ENCODE measurements around the gene ROBO4.

The ROBO4 gene

DNA sequence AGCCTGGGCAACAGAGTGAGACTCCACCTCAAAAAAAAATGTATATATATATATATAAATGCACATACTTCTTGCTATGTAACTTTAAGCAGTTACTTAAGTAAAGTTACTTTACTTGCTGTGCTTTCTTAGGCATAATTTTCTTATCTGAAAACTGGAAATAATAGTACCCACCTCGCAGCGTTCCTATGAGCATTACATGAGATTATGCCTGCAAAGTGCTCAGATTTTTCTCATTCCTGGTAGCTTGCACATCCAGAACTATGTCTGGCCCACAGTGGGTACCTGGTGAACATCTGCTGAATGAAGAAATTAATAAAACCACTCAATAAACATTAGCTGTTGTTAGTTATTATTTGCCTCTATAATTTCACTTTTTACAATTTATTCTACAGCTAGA is 38.5 kb downstream of the ROBO4 start:
- no peaks in the 10 kb centered on the region for H3K9me3 ChIP-seq (ENCODE audit: control extremely low read depth in 1 of 5, control insufficient read depth in 4 of 5, insufficient read depth in 2 of 5, low read depth in 1 of 5, low read length in 4 of 5)
- no peak overlapping the region for H3K4me3 ChIP-seq (ENCODE audit: control insufficient read depth in 1 of 7, extremely low read depth in 1 of 7, insufficient read depth in 4 of 7, low read depth in 2 of 7, low read length in 6 of 7)
- CTCF ChIA-PET = interaction anchor here (1.3 to 2.5 kb wide), 3 partner anchors 11 to 22 kb away, joined by 3 to 9 read pairs (median 8); no protein-coding TSS in a partner anchor
- H3K36me3 ChIP-seq (ENCODE audit: control insufficient read depth in 4 of 4, insufficient read depth in 4 of 4, low read length in 3 of 4) = no peaks in the 10 kb centered on the region
- 92% methylated on average over 2 of the region's 2 CpGs for WGBS (ENCODE audit: insufficient coverage)
- POLR2A ChIA-PET = no interaction called here
- no peak for DNase-seq
- peaks cover 18 to 68% (median 32%) of the 10 kb centered on the region in 5 experiments for H3K27me3 ChIP-seq (replicated peaks in 2 of 5; ENCODE audit: control insufficient read depth in 4 of 5, insufficient read depth in 5 of 5, low read length in 4 of 5)
- H3K27ac ChIP-seq (ENCODE audit: insufficient read depth in 1 of 2, low read depth in 1 of 2, low read length in 2 of 2, poor library complexity in 1 of 2, severe bottlenecking in 2 of 2) = no peak overlapping the region
- H3K4me1 ChIP-seq (ENCODE audit: control extremely low read depth in 1 of 4, control insufficient read depth in 4 of 4, insufficient read depth in 4 of 4, low read length in 3 of 4) = peaks cover 0 to 4% (median 1%) of the 10 kb centered on the region in 4 experiments

DNA sequence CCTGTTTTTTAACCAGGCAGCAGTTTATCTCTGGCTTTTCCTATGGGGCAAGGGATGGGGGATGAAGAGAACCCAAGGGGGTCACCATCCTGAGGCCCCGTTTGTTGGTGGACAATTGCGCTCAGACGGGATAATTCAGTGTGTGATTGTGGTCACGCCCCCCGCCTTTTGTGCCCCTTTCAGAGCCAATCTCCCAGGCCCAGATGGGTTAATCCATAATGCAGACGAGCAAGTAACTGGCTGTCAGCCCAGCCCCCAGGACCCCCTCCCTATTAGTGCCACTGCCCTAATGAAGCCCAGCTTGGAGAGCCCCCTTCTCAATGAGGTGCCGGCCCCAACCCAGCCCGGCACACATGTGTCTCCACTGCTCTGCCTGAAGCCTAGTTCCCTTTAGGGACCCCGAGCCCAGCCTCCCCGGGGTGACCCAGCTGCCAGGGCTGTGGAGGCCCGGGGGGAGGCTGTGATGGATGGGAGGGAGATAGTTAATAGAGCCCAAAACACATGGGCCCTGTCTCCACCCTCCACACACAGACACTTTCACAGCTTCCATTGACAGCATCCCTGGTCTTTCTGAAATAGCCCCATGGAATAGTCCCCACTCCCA is 51.5 kb downstream of the ROBO4 start:
- CTCF ChIA-PET = interaction anchor here (1.4 to 2.6 kb wide), 5 partner anchors 8 to 177 kb away, joined by 4 to 10 read pairs (median 5); partner anchors contain the start of gene ROBO3
- POLR2A ChIA-PET = no interaction called here
- peaks cover 0 to 4% (median 0%) of the 10 kb centered on the region in 5 experiments for H3K9me3 ChIP-seq (ENCODE audit: control extremely low read depth in 1 of 5, control insufficient read depth in 4 of 5, insufficient read depth in 2 of 5, low read depth in 1 of 5, low read length in 4 of 5)
- no peaks in the 10 kb centered on the region for H3K36me3 ChIP-seq (ENCODE audit: control insufficient read depth in 4 of 4, insufficient read depth in 4 of 4, low read length in 3 of 4)
- peaks cover 36 to 100% (median 72%) of the 10 kb centered on the region in 5 experiments for H3K27me3 ChIP-seq (replicated peaks in 2 of 5; ENCODE audit: control insufficient read depth in 4 of 5, insufficient read depth in 5 of 5, low read length in 4 of 5)
- no peak for DNase-seq
- H3K27ac ChIP-seq (ENCODE audit: insufficient read depth in 1 of 2, low read depth in 1 of 2, low read length in 2 of 2, poor library complexity in 1 of 2, severe bottlenecking in 2 of 2) = no peak overlapping the region
- WGBS (ENCODE audit: insufficient coverage) = 25% methylated on average over 6 of the region's 11 CpGs
- peaks cover 0 to 10% (median 5%) of the 10 kb centered on the region in 4 experiments for H3K4me1 ChIP-seq (ENCODE audit: control extremely low read depth in 1 of 4, control insufficient read depth in 4 of 4, insufficient read depth in 4 of 4, low read length in 3 of 4)
- no peak overlapping the region for H3K4me3 ChIP-seq (ENCODE audit: control insufficient read depth in 1 of 7, extremely low read depth in 1 of 7, insufficient read depth in 4 of 7, low read depth in 2 of 7, low read length in 6 of 7)

DNA sequence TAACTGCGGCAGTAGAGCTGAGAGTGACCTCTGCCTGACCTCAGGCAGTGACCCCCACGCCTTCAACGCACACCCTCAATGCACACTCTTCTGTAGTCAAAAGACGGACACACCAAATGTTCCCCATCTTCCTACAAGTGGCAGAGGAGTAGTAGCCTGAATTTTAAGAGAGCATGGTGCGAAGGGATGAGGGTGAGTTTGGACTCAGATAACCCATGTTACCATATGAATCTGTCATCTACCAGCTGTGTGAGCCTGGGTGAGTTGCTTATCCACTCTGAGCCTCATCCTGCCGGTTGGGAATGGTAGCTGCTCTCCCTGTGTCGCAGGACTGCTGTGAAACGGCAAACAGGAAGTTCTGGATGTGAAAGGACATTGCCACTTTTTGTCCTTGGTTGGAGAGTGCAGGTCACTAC is 53.0 kb downstream of the ROBO4 start:
- peaks cover 0 to 15% (median 9%) of the 10 kb centered on the region in 4 experiments for H3K4me1 ChIP-seq (ENCODE audit: control extremely low read depth in 1 of 4, control insufficient read depth in 4 of 4, insufficient read depth in 4 of 4, low read length in 3 of 4)
- no peaks in the 10 kb centered on the region for H3K36me3 ChIP-seq (ENCODE audit: control insufficient read depth in 4 of 4, insufficient read depth in 4 of 4, low read length in 3 of 4)
- H3K27ac ChIP-seq (ENCODE audit: insufficient read depth in 1 of 2, low read depth in 1 of 2, low read length in 2 of 2, poor library complexity in 1 of 2, severe bottlenecking in 2 of 2) = no peak overlapping the region
- H3K9me3 ChIP-seq (ENCODE audit: control extremely low read depth in 1 of 5, control insufficient read depth in 4 of 5, insufficient read depth in 2 of 5, low read depth in 1 of 5, low read length in 4 of 5) = no peaks in the 10 kb centered on the region
- peaks cover 43 to 100% (median 73%) of the 10 kb centered on the region in 5 experiments for H3K27me3 ChIP-seq (replicated peaks in 2 of 5; ENCODE audit: control insufficient read depth in 4 of 5, insufficient read depth in 5 of 5, low read length in 4 of 5)
- DNase-seq = no peak
- 3% methylated on average over 4 of the region's 8 CpGs for WGBS (ENCODE audit: insufficient coverage)
- ChIA-PET CTCF (interaction anchor here (1.1 to 2.0 kb wide), 4 partner anchors 16 to 176 kb away, joined by 3 to 15 read pairs (median 4); partner anchors contain the start of gene ROBO3), POLR2A (no interaction called here)
- no peak overlapping the region for H3K4me3 ChIP-seq (ENCODE audit: control insufficient read depth in 1 of 7, extremely low read depth in 1 of 7, insufficient read depth in 4 of 7, low read depth in 2 of 7, low read length in 6 of 7)

DNA sequence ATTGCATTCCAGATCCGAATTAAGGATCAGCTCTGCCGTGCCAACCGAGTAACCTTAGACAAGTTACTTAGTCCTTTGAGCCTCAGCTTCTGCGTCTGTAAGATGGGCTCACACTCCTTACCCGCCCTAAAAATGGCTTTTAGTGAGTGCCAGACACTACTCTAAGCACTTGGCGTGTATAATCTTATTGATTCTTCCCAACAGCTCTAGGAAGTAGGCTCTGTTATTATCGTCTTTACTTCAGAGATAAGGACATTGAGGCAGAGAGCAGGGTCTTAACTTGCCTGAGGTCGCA is 54.1 kb downstream of the ROBO4 start:
- Histone ChIP-seq H3K4me3 (ENCODE audit: control insufficient read depth in 1 of 7, extremely low read depth in 1 of 7, insufficient read depth in 4 of 7, low read depth in 2 of 7, low read length in 6 of 7) (no peak overlapping the region), H3K9me3 (ENCODE audit: control extremely low read depth in 1 of 5, control insufficient read depth in 4 of 5, insufficient read depth in 2 of 5, low read depth in 1 of 5, low read length in 4 of 5) (no peaks in the 10 kb centered on the region), H3K36me3 (ENCODE audit: control insufficient read depth in 4 of 4, insufficient read depth in 4 of 4, low read length in 3 of 4) (no peaks in the 10 kb centered on the region), H3K27ac (ENCODE audit: insufficient read depth in 1 of 2, low read depth in 1 of 2, low read length in 2 of 2, poor library complexity in 1 of 2, severe bottlenecking in 2 of 2) (no peak overlapping the region), H3K4me1 (ENCODE audit: control extremely low read depth in 1 of 4, control insufficient read depth in 4 of 4, insufficient read depth in 4 of 4, low read length in 3 of 4) (peaks cover 0 to 24% (median 18%) of the 10 kb centered on the region in 4 experiments), H3K27me3 (replicated peaks in 2 of 5; ENCODE audit: control insufficient read depth in 4 of 5, insufficient read depth in 5 of 5, low read length in 4 of 5) (peaks cover 42 to 100% (median 70%) of the 10 kb centered on the region in 5 experiments)
- ChIA-PET CTCF (interaction anchor here (0.7 to 2.0 kb wide), 5 partner anchors 11 to 279 kb away, joined by 3 to 15 read pairs (median 4); partner anchors contain the start of gene ROBO3), POLR2A (no interaction called here)
- no peak for DNase-seq
- 10% methylated on average over 8 of the region's 8 CpGs for WGBS (ENCODE audit: insufficient coverage)

DNA sequence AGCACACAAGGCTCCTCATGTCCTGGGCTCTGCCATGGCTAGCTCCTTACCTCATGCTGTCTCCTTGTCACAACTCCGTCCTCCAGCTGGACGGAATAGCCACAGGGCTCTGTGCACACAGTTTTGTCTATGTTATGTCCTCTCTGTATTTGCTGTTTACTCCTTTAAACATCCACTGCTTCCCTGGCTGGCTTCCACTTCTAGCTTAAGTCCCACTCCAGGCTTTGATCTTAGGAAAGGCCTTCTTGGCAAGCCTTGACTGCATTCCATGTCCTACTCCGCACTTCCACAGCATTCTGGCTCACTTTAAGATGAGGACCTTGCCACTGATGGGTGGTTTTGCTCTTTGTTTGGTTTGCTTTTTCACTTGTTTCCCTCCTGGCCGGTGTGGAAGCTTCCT is 55.4 kb downstream of the ROBO4 start:
- CTCF ChIA-PET = interaction anchor here (1.2 kb wide), 1 partner anchor 171 kb away, joined by 4 read pairs; no protein-coding TSS in a partner anchor
- 63% methylated on average over 3 of the region's 4 CpGs for WGBS (ENCODE audit: insufficient coverage)
- peaks cover 41 to 98% (median 67%) of the 10 kb centered on the region in 5 experiments for H3K27me3 ChIP-seq (replicated peaks in 2 of 5; ENCODE audit: control insufficient read depth in 4 of 5, insufficient read depth in 5 of 5, low read length in 4 of 5)

DNA sequence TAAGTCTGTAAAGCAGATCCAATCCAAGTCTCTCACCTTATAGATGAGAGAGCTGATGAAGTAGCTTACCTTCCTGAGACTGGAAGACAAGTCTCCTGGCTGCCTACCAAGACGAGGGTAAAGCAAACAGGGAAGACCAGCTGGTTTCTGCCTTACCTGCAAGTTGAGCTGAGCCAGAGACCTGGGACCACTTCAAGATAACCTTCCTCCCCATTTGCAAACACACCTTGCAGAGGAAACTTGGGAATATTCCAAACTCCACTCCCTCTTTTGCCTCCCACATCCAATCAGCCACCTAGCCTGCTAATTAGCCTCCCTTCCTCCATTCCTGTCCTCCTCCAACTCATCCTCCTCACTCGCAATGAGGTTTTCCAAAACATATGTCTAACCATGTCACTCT is 55.8 kb downstream of the ROBO4 start:
- DNase-seq = no peak
- no peaks in the 10 kb centered on the region for H3K9me3 ChIP-seq (ENCODE audit: control extremely low read depth in 1 of 5, control insufficient read depth in 4 of 5, insufficient read depth in 2 of 5, low read depth in 1 of 5, low read length in 4 of 5)
- no peak overlapping the region for H3K27ac ChIP-seq (ENCODE audit: insufficient read depth in 1 of 2, low read depth in 1 of 2, low read length in 2 of 2, poor library complexity in 1 of 2, severe bottlenecking in 2 of 2)
- H3K36me3 ChIP-seq (ENCODE audit: control insufficient read depth in 4 of 4, insufficient read depth in 4 of 4, low read length in 3 of 4) = no peaks in the 10 kb centered on the region
- no peak overlapping the region for H3K4me3 ChIP-seq (ENCODE audit: control insufficient read depth in 1 of 7, extremely low read depth in 1 of 7, insufficient read depth in 4 of 7, low read depth in 2 of 7, low read length in 6 of 7)
- CTCF ChIA-PET = no interaction called here
- peaks cover 0 to 25% (median 20%) of the 10 kb centered on the region in 4 experiments for H3K4me1 ChIP-seq (ENCODE audit: control extremely low read depth in 1 of 4, control insufficient read depth in 4 of 4, insufficient read depth in 4 of 4, low read length in 3 of 4)
- POLR2A ChIA-PET = no interaction called here
- peaks cover 41 to 93% (median 64%) of the 10 kb centered on the region in 5 experiments for H3K27me3 ChIP-seq (replicated peaks in 2 of 5; ENCODE audit: control insufficient read depth in 4 of 5, insufficient read depth in 5 of 5, low read length in 4 of 5)
- WGBS (ENCODE audit: insufficient coverage) = 35% methylated on average over 2 of the region's 2 CpGs

More for the DNA sequence above, 55.4 kb downstream of the ROBO4 start:
- H3K4me1 ChIP-seq (ENCODE audit: control extremely low read depth in 1 of 4, control insufficient read depth in 4 of 4, insufficient read depth in 4 of 4, low read length in 3 of 4) = peaks cover 0 to 24% (median 18%) of the 10 kb centered on the region in 4 experiments
- POLR2A ChIA-PET = no interaction called here
- no peak overlapping the region for H3K4me3 ChIP-seq (ENCODE audit: control insufficient read depth in 1 of 7, extremely low read depth in 1 of 7, insufficient read depth in 4 of 7, low read depth in 2 of 7, low read length in 6 of 7)
- no peaks in the 10 kb centered on the region for H3K9me3 ChIP-seq (ENCODE audit: control extremely low read depth in 1 of 5, control insufficient read depth in 4 of 5, insufficient read depth in 2 of 5, low read depth in 1 of 5, low read length in 4 of 5)
- H3K27ac ChIP-seq (ENCODE audit: insufficient read depth in 1 of 2, low read depth in 1 of 2, low read length in 2 of 2, poor library complexity in 1 of 2, severe bottlenecking in 2 of 2) = no peak overlapping the region
- no peaks in the 10 kb centered on the region for H3K36me3 ChIP-seq (ENCODE audit: control insufficient read depth in 4 of 4, insufficient read depth in 4 of 4, low read length in 3 of 4)
- no peak for DNase-seq

DNA sequence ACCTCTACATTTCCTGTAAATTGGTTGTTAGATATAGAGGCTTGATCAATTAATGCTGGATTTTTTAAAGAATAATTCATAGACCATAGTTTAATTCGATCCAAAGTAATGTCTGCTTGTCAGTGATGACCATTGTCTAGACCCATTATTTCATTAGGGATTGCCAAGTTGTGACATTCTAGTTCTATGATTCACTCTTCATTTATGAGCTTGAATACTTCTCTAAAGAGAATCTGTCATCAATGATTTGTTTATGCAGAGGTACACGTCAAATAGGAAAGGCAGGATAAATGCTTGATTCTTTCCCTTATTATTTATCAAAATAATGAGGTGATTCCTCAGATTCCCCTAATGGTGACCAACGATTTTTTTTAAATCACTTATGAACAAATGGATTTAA is 56.5 kb downstream of the ROBO4 start:
- WGBS (ENCODE audit: insufficient coverage) = no CpG with 5 or more reads among the region's 3 CpGs
- DNase-seq = no peak
- ChIA-PET POLR2A (no interaction called here), CTCF (no interaction called here)
- Histone ChIP-seq H3K9me3 (ENCODE audit: control extremely low read depth in 1 of 5, control insufficient read depth in 4 of 5, insufficient read depth in 2 of 5, low read depth in 1 of 5, low read length in 4 of 5) (no peaks in the 10 kb centered on the region), H3K4me3 (ENCODE audit: control insufficient read depth in 1 of 7, extremely low read depth in 1 of 7, insufficient read depth in 4 of 7, low read depth in 2 of 7, low read length in 6 of 7) (no peak overlapping the region), H3K27ac (ENCODE audit: insufficient read depth in 1 of 2, low read depth in 1 of 2, low read length in 2 of 2, poor library complexity in 1 of 2, severe bottlenecking in 2 of 2) (no peak overlapping the region), H3K27me3 (replicated peaks in 2 of 5; ENCODE audit: control insufficient read depth in 4 of 5, insufficient read depth in 5 of 5, low read length in 4 of 5) (peaks cover 41 to 87% (median 58%) of the 10 kb centered on the region in 5 experiments), H3K36me3 (ENCODE audit: control insufficient read depth in 4 of 4, insufficient read depth in 4 of 4, low read length in 3 of 4) (no peaks in the 10 kb centered on the region), H3K4me1 (ENCODE audit: control extremely low read depth in 1 of 4, control insufficient read depth in 4 of 4, insufficient read depth in 4 of 4, low read length in 3 of 4) (peaks cover 0 to 27% (median 21%) of the 10 kb centered on the region in 4 experiments)

Data from common myeloid progenitor, CD34-positive (primary cell).